Inflammatory macrophage (primary cell): Measurements from ENCODE around the gene B9D1.

Experiments used
- DNase-seq, 2 donors: peaks; one replicate each; pipeline ENCODE4 v3.0.0-alpha.2; 2020 to 2022

The B9D1 gene

DNA sequence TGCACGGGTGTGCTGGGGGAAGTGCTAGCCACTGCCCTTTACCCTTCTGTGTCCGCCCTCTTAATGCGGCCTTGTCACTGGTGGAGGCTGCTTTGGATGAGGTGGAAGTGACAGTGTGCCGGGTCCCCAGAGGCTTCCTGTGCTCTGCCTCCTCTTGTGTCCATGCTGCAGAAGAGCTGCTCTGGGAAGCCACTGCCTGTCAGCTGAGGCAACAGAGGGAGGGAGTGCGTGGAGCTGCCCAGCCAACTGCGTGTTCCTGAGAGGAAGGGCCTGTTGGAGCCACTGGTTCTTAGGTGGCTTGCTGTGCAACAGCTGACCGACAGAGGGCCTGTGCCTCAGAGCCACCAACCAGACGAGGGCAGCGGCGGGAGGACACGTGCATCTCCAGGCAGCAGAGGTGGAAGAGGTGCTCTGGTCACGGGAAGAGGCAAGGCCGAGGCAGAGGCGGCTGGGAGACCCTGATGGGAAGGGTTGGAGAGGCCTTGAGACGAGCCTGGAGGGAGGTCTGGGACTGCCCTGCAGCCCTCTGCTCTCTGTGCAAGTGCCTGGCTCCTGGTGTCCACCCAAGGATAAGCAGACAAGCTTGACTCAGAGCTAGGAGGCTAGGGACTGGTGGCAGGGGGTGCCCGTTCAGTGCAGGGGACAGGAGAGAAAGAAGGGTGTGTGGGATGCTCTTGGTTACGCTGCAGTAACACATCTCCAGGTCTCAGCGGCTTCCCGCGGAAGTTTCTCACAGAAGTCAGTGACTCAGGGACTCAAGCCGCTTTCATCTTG lies 25.4 kb downstream of the B9D1 start:
- no peak for DNase-seq

DNA sequence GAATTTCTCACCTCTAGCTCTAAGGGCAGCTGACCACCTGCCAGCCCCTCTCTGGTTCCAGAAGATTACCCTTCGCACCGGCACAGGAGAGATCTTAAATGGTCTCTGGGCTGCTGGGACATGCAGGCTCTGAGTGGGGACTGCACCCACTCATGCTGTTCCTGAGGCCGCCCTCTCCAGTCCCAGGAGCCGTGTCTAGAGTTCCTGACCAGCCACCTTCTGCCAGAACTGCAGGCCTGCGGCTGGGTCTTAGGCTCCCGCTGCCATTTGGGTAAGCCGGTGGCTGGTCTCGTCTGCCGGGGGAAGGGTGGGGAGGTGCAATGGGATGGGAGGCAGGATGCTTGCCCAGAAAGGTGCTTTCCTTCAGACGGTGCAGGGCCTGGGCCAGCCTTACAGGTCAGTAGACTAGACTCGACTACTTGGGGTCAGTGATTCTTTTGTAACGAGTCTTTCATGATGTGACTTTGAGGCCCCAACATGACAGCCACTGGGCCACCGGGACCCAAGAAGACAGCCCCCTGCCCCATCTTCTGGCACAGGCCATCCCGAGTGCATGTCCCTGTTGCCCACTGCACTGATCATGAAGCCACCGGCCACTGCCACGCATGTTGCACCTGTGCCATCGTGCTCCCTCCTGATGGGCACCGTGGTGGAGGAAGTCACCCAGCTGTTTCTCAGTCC lies 26.4 kb downstream of the B9D1 start:
- no peak for DNase-seq

DNA sequence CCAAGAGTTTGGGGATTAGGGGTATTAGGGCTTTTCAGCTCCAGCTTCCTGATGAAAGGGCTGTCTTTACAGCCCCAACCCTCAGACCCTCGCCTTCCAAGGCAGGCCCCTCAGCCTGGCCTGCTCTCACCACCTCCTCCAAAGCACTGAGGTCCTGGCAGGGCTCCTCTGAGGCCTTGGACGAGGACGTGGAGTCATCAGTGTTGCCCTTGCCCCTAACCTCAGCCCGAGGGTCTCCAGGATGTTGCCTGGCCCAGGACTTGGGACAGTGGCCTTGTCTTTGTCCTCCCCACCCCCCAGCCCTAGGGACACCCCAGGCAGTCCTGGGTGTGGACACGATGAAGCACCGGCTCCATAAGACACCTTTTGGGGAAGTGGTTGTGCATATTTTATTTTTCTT lies 28.2 kb downstream of the B9D1 start:
- no peak for DNase-seq

DNA sequence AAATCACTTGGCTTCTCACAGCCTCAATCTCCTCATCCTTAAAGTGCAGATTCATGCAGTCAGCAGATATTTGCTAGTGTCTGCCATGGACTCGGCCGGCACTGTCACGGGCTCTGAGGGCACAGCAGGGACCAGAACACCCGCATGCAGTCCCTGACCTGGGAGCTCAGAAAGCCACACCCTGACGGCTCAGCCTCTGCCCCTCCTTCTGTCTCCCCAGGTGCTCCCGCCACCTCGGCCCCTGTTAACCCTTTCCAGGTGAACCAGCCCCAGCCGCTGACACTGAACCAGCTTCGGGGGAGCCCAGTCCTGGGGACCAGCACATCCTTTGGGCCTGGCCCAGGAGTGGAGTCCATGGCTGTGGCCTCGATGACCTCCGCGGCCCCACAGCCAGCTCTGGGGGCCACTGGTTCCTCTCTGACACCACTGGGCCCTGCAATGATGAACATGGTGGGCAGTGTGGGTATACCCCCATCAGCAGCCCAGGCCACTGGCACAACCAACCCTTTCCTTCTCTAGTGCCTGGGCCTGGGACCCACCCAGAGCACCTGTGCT lies 28.7 kb downstream of the B9D1 start:
- no peak for DNase-seq

DNA sequence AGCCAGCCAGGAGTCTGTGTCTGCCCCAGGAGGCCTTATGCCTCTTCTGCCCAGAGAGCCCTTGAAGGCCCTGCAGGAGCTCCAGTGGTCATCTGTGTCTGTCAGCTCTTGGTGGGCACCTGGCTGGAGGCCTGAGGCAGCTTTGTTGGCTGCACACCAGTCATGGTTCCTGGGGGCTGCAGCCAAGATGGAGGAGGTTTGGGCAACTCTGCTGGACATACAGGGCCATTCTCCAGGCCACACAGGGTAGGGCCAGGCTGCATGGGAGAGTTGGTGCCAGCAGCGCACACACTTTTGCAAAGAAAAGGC lies 29.4 kb downstream of the B9D1 start:
- no peak for DNase-seq

DNA sequence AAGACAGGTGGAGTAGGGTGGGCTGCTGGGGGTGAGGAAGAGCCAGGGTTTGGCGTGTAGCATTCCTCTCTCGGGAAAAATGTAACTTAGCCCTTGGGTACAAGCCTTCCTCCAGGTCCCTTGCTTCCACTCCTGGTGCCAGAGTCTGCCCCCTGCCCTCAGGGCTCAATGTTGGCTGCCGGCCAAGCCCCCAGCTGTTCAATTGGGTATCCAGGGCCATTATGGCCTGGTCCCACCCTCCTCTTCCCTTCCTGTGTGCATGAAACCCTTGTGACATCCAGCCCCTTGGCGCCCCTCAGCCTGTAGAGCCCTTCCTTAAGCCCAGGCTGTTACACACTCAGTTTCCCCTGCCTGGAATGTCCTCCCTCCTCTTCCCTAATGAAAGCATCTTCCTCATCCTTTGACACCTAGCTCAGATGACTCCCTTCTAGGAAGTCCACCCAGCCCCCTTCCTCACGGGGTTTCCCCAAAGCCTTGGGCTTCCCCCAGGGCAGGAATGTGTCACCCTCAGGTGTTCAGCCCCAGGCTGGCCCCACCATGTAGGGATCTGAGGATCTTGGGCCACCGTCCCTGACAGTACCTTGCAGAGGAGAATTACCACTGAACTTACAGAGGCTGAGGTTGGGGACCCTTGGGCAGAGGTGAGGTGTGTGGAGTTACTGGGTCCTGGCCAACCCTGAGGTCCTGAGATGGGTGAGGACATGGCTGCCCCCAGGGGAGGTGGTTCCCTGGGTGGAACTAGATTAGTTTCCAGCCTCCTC lies 30.0 kb downstream of the B9D1 start:
- DNase-seq, result no peak

DNA sequence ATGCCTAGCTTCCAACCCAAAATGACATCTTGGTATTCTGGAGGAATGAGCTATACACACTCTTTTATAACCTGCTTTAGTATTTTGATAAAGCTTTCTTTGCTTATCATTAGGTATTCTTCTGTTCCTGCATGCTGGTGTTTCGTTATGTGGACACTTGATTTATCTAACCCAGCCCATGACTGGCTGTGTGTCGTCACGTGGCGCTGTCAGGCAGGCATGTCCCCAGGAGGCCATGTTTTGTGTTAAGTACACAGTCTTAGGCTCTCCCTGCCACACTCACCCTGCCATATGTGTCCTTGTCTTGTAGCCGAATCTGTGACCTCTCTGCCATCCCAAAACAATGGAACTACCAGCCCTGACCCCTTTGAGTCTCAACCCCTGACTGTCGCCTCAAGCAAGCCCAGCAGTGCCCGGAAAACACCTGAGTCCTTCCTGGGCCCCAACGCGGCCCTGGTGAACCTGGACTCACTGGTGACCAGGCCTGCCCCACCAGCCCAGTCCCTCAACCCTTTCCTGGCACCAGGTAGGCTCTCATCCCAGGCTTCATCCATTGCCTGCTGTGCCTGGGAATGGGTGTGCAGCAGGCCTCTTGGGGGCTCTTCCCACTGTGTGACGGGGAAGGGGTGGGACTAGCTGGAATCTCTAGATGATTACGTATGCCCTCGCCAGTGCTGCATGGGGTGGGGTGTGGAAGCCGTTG lies 30.8 kb downstream of the B9D1 start:
- DNase-seq, result no peak

DNA sequence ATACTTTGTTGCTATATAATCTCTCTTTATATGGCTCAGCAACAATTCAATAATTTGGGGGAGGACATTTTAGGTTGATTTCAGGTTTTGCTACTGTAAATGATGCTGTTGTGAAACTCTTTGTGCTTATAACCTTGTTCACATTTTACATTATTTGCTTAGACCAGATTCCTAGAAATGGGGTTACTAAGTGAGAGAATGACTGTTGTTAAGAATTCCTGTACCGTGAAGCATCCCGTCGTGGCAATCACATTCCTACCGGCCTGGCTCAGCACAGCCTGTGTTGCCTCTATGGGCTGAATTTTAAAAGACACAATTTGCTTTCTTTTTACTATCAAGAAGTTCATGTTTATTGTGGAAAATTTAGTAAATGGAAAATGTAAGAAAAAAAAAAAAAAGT lies 31.4 kb downstream of the B9D1 start:
- no peak for DNase-seq

DNA sequence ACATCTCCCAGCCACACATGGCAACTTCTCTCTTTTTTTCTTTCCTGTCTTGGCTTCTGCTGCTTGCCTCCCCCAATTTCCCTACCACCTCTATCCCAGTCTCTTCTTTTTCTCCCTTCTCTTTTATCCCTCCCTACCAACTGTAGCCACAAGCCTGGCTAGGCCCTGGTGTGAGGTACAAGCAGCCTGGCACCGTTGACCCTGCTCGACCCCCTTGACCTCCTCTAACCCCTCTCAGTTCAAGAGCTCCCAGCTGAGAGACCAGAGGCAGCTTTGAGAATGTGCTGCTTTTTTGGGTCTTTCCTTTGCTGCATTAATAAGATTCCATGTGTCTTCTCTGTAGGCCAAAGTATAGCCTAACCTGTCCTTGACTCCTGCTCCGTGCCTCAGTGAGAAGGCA lies 32.3 kb downstream of the B9D1 start:
- no peak for DNase-seq

DNA sequence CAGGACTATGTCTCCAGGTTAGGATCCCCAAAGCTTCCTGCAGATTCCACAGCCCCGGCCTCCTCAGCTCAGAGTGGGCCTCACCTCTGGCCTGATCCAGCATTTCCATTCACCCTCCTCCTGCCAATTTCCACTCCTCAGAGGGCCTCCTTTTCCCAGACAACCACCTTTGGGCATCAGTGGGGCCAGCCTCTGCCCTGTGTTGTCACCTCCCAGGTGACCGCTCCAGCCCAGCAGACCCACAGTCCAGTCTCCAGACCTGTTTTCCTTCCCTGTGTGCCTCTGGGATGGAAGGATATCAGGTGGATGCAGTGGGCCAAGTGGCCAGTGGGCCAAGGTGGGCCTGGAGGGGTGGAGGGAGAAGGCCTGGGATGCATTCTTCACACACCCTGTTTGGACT lies 32.7 kb downstream of the B9D1 start:
- no peak for DNase-seq

DNA sequence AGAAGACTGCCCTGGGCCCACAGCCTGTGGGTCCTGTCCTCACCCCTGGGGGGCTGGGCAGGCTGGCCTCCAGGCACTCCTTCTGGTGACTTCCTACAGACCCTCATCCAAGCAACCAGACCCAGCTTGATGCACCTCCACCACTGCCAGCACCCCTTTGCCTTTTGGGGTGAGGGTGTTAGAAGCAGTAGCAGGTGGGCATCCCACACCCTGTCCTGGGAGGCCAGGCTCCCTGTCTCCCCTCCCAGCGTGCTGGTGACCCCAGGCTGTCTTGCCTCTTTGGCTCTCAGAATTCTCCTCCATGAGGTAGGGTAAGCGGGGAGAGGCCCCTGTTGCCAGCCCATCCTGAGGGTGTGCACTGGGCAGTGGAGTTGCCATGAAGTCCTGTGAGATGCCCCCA lies 33.4 kb downstream of the B9D1 start:
- DNase-seq, result no peak

DNA sequence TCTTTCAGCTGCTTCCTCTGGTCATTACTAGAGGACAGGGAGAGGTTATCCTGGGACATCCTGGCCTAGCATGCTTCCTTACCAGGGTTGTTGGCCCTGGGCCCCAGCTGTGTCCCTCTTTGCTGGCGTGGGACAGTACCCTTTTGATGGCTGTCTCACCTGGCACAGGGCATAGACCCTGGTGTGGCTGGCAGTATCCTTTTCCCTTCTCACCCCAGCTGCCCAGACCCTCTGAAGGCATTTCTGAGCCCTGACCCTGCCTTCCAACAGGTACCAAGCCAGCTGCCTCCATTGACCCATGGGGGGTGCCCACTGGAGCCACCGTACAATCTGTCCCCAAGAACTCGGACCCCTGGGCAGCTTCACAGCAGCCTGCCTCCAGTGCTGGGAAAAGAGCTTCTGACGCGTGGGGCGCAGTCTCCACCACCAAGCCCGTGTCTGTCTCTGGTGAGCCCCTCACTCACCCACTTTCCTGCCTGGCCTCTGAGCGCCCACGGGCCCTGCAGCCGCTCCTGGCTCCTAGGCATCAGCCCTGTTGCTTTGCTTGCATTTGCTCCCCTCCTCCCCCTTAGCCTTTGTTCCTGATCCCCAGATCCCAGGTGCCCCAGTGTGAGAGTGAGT lies 34.0 kb downstream of the B9D1 start:
- no peak for DNase-seq

DNA sequence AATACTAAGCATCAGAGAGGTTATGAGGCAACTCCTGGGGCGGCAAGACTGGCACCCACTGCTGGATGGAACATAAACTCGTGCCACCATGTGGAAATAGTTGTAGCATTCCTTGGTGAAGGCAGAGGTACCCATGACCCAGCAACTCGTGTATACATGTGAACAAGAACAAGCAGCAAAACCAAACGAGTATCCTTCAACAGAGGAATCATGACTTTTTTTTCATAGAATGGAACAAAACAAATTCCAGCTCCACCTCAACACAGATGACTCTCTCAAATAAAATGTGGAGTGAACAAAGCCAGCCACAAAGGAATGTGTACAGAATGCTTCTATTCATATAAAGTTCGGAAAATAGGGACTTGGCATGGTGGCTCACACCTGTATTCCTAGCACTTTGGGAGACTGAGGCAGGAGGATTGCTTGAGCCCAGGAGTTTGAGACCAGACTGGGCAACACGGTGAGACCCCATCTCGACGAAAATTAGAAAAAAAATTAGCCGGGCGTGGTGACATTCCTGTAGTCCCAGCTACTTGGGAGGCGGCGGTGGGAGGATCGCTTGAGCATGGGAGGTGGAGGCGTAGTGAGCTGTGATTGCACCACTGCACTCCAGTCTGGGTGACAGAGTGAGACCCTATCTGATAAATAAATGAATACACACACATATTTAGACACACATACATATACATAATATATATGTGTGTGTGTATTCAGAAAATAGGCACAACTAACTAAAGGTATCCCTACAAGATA lies 35.3 kb downstream of the B9D1 start:
- DNase-seq, result no peak

DNA sequence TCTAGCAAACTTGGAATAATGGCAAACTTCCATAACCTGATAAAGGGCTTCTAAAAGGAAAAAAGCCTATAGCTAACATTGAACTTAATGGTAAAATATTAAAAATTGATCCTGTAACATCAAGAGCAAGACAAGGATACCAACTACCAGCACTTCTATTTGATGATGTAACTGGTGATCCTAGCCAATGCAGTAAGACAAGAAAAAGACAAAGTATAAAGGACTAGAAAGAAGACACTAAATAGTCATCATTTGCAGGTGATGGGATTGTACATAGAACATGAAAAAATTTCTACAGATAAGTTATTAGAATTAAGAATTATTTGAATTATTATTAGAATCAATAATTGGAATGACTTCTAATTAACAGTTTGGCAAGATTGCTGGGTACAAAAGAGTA lies 37.0 kb downstream of the B9D1 start:
- no peak for DNase-seq

DNA sequence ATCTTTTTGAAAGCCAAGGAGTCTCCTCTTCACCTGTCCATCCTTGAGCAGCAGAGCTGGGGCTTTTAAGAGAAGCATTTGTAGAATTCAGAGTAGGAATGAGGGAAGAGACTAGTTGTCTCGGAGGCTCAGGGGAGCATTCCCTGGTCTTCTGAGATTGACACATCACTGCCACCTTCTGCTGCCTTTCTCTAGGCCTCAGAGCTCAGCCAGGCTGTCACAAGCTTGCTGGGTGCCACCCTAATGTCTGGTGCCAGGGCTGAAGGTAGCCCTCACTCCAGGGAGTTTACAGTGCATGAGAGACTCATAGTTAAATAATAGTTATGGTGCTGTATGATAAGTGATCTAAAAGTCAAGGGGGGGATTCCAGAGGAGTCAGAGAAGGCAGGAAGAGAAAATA lies 39.7 kb downstream of the B9D1 start:
- no peak for DNase-seq

DNA sequence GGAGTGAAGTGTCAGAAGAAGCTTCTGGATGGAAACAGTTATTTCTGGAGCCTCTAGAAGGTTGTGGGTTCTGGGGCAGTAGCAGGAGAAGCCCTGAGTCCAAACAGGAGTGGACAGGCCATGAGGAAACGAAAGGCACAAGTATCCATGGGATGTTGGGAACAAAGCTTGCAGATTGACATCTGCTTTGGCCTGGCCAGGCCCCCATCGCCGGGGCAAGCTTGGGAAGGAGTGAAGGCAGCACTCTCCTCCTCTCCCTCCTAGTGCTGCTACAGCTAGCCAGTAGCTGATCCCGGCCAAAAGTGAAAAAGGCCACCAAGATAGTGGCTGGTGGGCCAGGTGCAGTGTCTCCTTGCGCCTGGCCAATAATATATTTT lies 40.4 kb downstream of the B9D1 start:
- DNase-seq, result no peak

DNA sequence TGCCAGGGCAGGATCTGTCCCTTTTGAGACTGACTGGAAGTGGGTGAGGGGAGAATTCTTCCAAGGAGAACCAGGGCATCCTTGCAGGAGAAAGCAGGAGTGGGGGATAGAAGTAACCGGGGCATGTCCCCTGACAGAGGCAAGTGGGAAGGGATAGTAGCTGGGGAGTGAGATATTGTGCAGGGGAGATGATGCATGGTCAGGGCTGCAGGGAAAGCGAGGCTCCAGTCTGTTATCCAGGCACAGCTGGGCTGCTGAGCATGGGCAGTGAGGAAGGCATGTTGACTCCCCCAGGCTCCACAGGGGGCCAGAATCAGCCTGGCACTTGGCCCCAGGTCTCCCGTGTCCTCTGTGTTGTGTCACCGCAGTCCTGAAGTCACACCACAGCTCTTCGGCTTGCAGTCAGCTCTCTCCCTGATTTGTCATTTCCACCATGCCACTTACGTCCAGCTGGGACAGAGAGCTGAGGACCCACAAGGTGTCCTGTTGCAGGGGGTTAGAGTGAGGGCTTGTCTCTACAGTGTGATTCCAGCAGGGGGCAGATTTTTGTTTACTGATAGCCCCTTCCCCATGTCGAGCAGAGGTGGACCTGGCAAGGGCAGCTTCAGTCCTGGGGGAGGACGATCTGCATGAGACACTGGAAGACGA lies 40.9 kb downstream of the B9D1 start:
- no peak for DNase-seq

DNA sequence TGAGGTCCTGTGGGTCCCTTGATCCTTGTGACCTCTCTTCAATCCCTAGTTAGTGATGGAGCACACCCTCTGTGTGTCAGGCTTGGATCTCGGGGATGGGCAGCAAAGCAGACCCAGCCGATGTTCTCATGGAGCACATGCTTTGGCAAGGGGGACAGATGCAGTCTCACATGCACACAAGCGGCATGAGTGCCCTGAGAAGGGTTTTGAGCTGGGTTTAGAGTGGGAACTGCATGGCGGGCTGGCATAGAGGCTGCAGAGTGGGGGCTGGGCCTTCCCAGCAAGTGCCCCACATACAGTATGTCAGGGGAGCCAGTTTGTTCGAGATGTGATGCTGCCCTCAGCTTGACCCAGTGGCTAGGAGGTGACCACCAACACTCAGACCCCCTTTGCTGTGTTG lies 41.6 kb downstream of the B9D1 start:
- no peak for DNase-seq

DNA sequence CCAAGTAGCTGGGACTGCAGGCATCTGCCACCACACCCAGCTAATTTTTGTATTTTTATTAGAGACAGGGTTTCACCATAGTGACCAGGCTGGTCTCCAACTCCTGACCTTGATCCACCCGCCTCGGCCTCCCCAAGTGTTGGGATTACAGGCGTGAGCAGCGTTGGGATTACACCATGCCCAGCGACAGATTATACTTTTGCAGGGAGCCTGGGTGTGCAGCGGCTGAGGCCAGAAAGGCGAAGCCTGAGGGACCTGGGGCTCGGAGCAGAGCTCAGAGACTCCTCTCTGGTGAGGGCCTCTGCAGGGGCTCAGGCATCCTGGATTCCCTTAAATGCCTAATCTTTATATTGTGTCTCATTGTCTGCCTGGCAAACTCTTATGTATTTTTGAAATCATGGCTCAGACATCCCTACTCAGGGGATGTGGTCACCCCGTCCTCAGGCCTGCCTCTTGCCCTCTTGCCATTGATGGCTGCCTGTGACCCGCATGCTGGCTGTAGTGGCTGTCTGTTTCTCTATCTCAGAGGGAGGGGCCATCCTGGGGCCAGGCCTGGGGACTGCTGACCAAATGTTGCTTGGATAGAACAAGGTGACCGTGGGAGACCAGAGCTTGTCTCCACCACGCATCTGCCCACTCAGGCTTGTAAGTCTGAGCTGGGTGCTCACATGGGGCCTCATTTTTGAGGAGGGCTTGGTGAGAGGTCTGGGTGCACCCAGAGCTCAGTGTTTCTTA lies 42.6 kb downstream of the B9D1 start:
- no peak for DNase-seq

DNA sequence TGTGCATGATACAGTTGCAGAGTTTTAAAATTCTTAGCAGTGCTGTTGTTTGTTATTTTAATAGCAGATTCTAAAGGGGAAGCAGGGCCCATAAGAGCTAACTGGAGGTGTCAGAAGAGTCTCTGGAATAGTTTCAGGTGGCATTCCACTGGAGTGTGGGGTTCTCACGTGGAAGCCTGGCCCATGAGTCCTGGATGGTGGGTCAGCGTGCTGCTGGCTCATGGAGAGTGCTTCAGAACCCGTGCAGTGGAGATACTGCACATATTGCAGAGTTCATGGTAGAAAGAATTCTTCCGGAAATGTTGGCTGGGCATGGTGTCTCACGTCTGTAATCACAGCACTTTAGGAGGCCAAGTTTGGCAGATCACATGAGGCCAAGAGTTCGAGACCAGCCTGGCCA lies 43.9 kb downstream of the B9D1 start:
- no peak for DNase-seq
